AG04449 (cell line): Measurements from ENCODE around the gene ZSCAN5C.

Source experiments
- CTCF ChIA-PET: fragments of 350-600 bp; formaldehyde crosslinking; extraction: SDS; loops from one replicate; lab custom pipeline; 2021; ENCODE audit warnings: antibody characterized with exemption; lab: Yijun Ruan, JAX
- POLR2A ChIA-PET: fragments of 400-600, 350-600 bp; formaldehyde crosslinking; extraction: SDS; loops from one replicate; lab custom pipeline; 2020; ENCODE audit warnings: antibody characterized with exemption, inconsistent platforms; lab: Yijun Ruan, JAX
- DNase-seq: peaks from one replicate; pipeline ENCODE4 v3.0.0-alpha.2; 2010; ENCODE audit warnings: low read depth, low spot score
- H3K4me3 ChIP-seq: 2 replicates; pipeline ENCODE4 v1.5.1; 2011; ENCODE audit warnings: low read depth, mild to moderate bottlenecking, control low read depth, low read length
- CTCF ChIP-seq: IDR thresholded peaks from one replicate; pipeline ENCODE4 v1.5.1; 2011; ENCODE audit warnings: mild to moderate bottlenecking, moderate library complexity, low read length, control low read depth, inconsistent platforms; ENCODE audit not compliant: insufficient read depth; ENCODE audit errors: missing control alignments

The ZSCAN5C gene

DNA sequence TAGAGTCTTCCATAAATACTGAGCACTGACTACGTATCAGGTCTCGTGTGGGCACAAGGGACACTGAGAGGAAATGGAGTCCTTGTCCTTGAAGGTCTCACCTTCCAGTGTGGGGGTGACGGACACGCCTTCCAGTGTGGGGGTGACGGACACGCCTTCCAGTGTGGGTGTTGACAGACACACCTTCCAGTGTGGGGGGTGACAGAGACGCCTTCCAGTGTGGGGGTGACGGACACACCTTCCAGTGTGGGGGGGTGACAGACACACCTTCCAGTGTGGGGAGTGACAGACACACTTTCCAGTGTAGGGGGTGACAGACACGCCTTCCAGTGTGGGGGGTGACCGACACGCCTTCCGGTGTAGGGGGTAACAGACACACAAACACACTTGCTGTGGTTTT, 56.2 kb downstream of the ZSCAN5C start:
- no peak for DNase-seq
- TF ChIP-seq CTCF = no peak
- ChIA-PET POLR2A (no interaction called here), CTCF (no interaction called here)
- H3K4me3 ChIP-seq = no peak overlapping the region
